Loucy (cell line): Measurements from ENCODE around the gene GRB10.

Experiments
- H2AFZ ChIP-seq: fragments of 200-600 bp; sonication (generic); 2 replicates; pipeline ENCODE4 v1.6.0; 2016; ENCODE audit warnings: antibody characterized with exemption, mild to moderate bottlenecking, low read length, moderate library complexity
- H3F3A ChIP-seq: fragments of 200-600 bp; 2 replicates; pipeline ENCODE4 v1.6.0; 2016; ENCODE audit warnings: antibody characterized with exemption, low read depth, mild to moderate bottlenecking
- H3K27me3 ChIP-seq: fragments of 200-600 bp; sonication (generic); 2 replicates; pipeline ENCODE4 v1.6.1; 2014; ENCODE audit warnings: low read length, mild to moderate bottlenecking; ENCODE audit not compliant: insufficient read depth, poor library complexity, severe bottlenecking
- H3K36me3 ChIP-seq: fragments of 200-600 bp; sonication (generic); 2 replicates; pipeline ENCODE4 v1.6.1; 2016; ENCODE audit warnings: low read length; ENCODE audit not compliant: insufficient read depth
- H3K4me1 ChIP-seq: fragments of 200-600 bp; sonication (generic); 2 replicates; pipeline ENCODE4 v1.5.1; 2014; ENCODE audit warnings: low read length, mild to moderate bottlenecking; ENCODE audit not compliant: insufficient read depth, poor library complexity, severe bottlenecking
- H3K4me2 ChIP-seq: fragments of 200-600 bp; sonication (generic); 2 replicates; pipeline ENCODE4 v1.6.0; 2014; ENCODE audit warnings: antibody characterized with exemption, low read length, low read depth, mild to moderate bottlenecking; ENCODE audit not compliant: poor library complexity, severe bottlenecking
- H3K4me3 ChIP-seq: fragments of 200-600 bp; sonication (generic); 2 replicates; pipeline ENCODE4 v1.5.1; 2014; ENCODE audit warnings: low read length, mild to moderate bottlenecking, mixed read lengths; ENCODE audit not compliant: poor library complexity, severe bottlenecking
- H3K79me2 ChIP-seq: fragments of 200-600 bp; sonication (generic); 2 replicates; pipeline ENCODE4 v1.6.1; 2014; ENCODE audit warnings: low read length; ENCODE audit not compliant: insufficient read depth
- H3K9ac ChIP-seq: fragments of 200-600 bp; sonication (generic); 2 replicates; pipeline ENCODE4 v1.6.0; 2014; ENCODE audit warnings: mild to moderate bottlenecking, low read depth, low read length, moderate library complexity; ENCODE audit not compliant: poor library complexity, severe bottlenecking
- H3K9me2 ChIP-seq: fragments of 200-600 bp; sonication (generic); replicated peaks from 2 replicates; pipeline ENCODE4 v1.6.1; 2016; ENCODE audit warnings: low read depth, low read length, mixed read lengths
- H3K9me3 ChIP-seq: fragments of 200-600 bp; sonication (generic); 2 replicates; pipeline ENCODE4 v1.6.1; 2014; ENCODE audit warnings: mild to moderate bottlenecking, antibody characterized with exemption, low read length, low read depth; ENCODE audit not compliant: insufficient read depth
- H4K20me1 ChIP-seq: fragments of 200-600 bp; sonication (generic); 2 replicates; pipeline ENCODE4 v1.6.0; 2014; ENCODE audit warnings: antibody characterized with exemption, low read length, mild to moderate bottlenecking; ENCODE audit not compliant: insufficient read depth, poor library complexity, severe bottlenecking
- CTCF ChIP-seq: fragments of 200-600 bp; sonication (generic); conservative IDR thresholded peaks from 2 replicates; pipeline ENCODE4 v1.5.1; 2014; ENCODE audit warnings: mild to moderate bottlenecking, antibody characterized with exemption, low read length
- EZH2phosphoT487 ChIP-seq: fragments of 200-600 bp; IDR thresholded peaks from 2 replicates; pipeline ENCODE4 v1.6.1; 2018; ENCODE audit warnings: antibody characterized with exemption, mild to moderate bottlenecking, moderate library complexity, borderline replicate concordance

Gene GRB10

GRCh38 chr7:50779427-50779826 lies 3.3 kb downstream of the GRB10 start:
- H3F3A ChIP-seq: no peaks in the 10 kb centered on the region
- H3K27me3 ChIP-seq: no peaks in the 10 kb centered on the region
- H3K79me2 ChIP-seq: no peaks in the 10 kb centered on the region
- no peak overlapping the region for H3K4me2 ChIP-seq
- no peaks in the 10 kb centered on the region for H3K36me3 ChIP-seq
- no peaks in the 10 kb centered on the region for H3K4me1 ChIP-seq
- H3K9me3 ChIP-seq: no peaks in the 10 kb centered on the region
- no peak overlapping the region for H3K4me3 ChIP-seq
- no peak overlapping the region for H2AFZ ChIP-seq
- TF ChIP-seq CTCF (no peak), EZH2phosphoT487 (no peak)
- no peaks in the 10 kb centered on the region for H4K20me1 ChIP-seq
- no peak overlapping the region for H3K9ac ChIP-seq
- H3K9me2 ChIP-seq: no peaks in the 10 kb centered on the region

- Histone ChIP-seq H2AFZ (no peak overlapping the region), H3K36me3 (no peaks in the 10 kb centered on the region), H3K9me3 (no peaks in the 10 kb centered on the region), H3K9me2 (no peaks in the 10 kb centered on the region), H3K4me2 (no peak overlapping the region), H3K4me3 (no peak overlapping the region), H3K9ac (no peak overlapping the region), H3K79me2 (no peaks in the 10 kb centered on the region), H4K20me1 (no peaks in the 10 kb centered on the region), H3K27me3 (no peaks in the 10 kb centered on the region), H3F3A (no peaks in the 10 kb centered on the region), H3K4me1 (no peaks in the 10 kb centered on the region)
- TF ChIP-seq EZH2phosphoT487 (no peak), CTCF (no peak)
Observed at GRCh38 chr7:50778189-50778588, 4.5 kb downstream of the GRB10 start.

- Histone ChIP-seq H3K4me1 (no peaks in the 10 kb centered on the region), H3F3A (no peaks in the 10 kb centered on the region), H3K9me2 (no peaks in the 10 kb centered on the region), H3K9me3 (no peaks in the 10 kb centered on the region), H3K4me2 (no peak overlapping the region), H3K9ac (no peak overlapping the region), H2AFZ (no peak overlapping the region), H3K79me2 (no peaks in the 10 kb centered on the region), H3K4me3 (no peak overlapping the region), H4K20me1 (no peaks in the 10 kb centered on the region), H3K36me3 (no peaks in the 10 kb centered on the region), H3K27me3 (no peaks in the 10 kb centered on the region)
- TF ChIP-seq CTCF: no peak
- no peak for TF ChIP-seq EZH2phosphoT487
Observed at GRCh38 chr7:50775836-50776235, 6.9 kb downstream of the GRB10 start.
